ENCODE data around the gene ILK.

DNA sequence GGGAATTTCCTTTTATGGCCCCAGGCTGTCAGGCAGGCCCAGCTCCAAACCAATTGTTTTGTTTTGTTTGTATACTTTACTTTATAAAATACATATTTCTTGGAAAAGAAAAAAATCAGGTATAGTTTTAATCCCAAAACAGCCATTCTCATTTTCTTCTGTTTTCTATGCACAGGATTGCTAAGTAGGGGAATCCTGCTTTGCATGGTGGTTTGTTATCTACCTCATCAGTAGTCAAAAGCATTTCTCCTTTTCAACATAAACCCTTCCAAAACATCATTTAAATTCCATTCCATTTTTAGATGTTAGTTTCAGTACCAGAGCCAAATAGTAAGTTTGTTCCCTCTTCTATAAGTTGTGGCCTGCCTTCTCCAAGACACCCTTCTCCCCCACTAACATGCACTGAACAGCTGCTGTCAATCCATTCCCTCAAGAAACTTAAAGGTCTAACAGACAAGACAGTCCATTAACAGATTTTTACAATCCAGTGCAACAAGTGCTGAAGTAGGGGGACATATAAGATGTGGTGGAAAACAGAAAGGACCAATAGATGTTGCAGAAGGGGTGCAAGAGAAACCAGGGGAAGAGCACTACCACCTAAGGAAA, 3.7 kb downstream of the ILK start:
- TF ChIP-seq, protein P1, sequence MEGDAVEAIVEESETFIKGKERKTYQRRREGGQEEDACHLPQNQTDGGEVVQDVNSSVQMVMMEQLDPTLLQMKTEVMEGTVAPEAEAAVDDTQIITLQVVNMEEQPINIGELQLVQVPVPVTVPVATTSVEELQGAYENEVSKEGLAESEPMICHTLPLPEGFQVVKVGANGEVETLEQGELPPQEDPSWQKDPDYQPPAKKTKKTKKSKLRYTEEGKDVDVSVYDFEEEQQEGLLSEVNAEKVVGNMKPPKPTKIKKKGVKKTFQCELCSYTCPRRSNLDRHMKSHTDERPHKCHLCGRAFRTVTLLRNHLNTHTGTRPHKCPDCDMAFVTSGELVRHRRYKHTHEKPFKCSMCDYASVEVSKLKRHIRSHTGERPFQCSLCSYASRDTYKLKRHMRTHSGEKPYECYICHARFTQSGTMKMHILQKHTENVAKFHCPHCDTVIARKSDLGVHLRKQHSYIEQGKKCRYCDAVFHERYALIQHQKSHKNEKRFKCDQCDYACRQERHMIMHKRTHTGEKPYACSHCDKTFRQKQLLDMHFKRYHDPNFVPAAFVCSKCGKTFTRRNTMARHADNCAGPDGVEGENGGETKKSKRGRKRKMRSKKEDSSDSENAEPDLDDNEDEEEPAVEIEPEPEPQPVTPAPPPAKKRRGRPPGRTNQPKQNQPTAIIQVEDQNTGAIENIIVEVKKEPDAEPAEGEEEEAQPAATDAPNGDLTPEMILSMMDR (IDR thresholded peaks at IDR 0.05; ENCODE audit: low read depth, low read length): no peak
- no peak for TF ChIP-seq EZH2phosphoT487 (IDR thresholded peaks at IDR 0.05; ENCODE audit: low read depth)
